Ovary (tissue), 3 donors: ENCODE data around the gene TUG1.

Source experiments
- POLR2A ChIP-seq: fragments of 450-650 bp; IDR thresholded peaks from one replicate; pipeline ENCODE4 v1.6.1; 2017; ENCODE audit warnings: antibody characterized with exemption, mild to moderate bottlenecking, moderate library complexity
- TF ChIP-seq, protein P1 (sequence below), 3 donors: fragments of 450-650 bp in 2 of 3; fragments of 200-600 bp in 1 of 3; IDR thresholded peaks; one replicate each; pipeline versions ENCODE4 v1.5.1 to v1.8.0; 2016 to 2022; ENCODE audit warnings: antibody characterized with exemption in 3 of 3, mild to moderate bottlenecking in 1 of 3
- donor health status: DM: no; HTN: no; CAD: no.

- TF ChIP-seq, protein P1, sequence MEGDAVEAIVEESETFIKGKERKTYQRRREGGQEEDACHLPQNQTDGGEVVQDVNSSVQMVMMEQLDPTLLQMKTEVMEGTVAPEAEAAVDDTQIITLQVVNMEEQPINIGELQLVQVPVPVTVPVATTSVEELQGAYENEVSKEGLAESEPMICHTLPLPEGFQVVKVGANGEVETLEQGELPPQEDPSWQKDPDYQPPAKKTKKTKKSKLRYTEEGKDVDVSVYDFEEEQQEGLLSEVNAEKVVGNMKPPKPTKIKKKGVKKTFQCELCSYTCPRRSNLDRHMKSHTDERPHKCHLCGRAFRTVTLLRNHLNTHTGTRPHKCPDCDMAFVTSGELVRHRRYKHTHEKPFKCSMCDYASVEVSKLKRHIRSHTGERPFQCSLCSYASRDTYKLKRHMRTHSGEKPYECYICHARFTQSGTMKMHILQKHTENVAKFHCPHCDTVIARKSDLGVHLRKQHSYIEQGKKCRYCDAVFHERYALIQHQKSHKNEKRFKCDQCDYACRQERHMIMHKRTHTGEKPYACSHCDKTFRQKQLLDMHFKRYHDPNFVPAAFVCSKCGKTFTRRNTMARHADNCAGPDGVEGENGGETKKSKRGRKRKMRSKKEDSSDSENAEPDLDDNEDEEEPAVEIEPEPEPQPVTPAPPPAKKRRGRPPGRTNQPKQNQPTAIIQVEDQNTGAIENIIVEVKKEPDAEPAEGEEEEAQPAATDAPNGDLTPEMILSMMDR (IDR thresholded peaks at IDR 0.05), result no peak
- TF ChIP-seq POLR2A, result no peak
These were observed 42.4 kb upstream of the TUG1 start for GRCh38 chr22:30926706-30927105.
